Upper lobe of left lung (tissue), 6 donors: ENCODE results near the gene C7orf33. TPM values are rescaled to one million over a fixed set of nuclear protein-coding genes. Genes with fewer than 3 reads are reported as not detected.

ENCODE experiments used
- ATAC-seq, 2 donors: fragments of 200-7000 bp; cut with Tn5 transposase; one replicate each; pipeline ENCODE4 v1.9.1; 2022; ENCODE audit warnings: mild to moderate bottlenecking in 2 of 2, moderate library complexity in 2 of 2; ENCODE audit not compliant: low FRiP score in 2 of 2
- DNase-seq, 2 donors: peaks; one replicate each; pipeline ENCODE4 v3.0.0-alpha.2; 2019 to 2020
- H3K27ac ChIP-seq, 4 donors: fragments of 200-600 bp; sonication (generic); one replicate each; pipeline ENCODE4 v1.5.1; 2016 to 2019
- H3K27me3 ChIP-seq, 4 donors: fragments of 200-600 bp; sonication (generic); one replicate each; pipeline ENCODE4 v1.5.1; 2017 to 2019
- H3K36me3 ChIP-seq, 4 donors: fragments of 200-600 bp; sonication (generic); one replicate each; pipeline ENCODE4 v1.5.1; 2016 to 2019
- H3K4me1 ChIP-seq, 4 donors: fragments of 200-600 bp; sonication (generic); one replicate each; pipeline ENCODE4 v1.5.1; 2018 to 2019
- H3K4me3 ChIP-seq, 4 donors: fragments of 200-600 bp; sonication (generic); one replicate each; pipeline ENCODE4 v1.5.1; 2017 to 2019; ENCODE audit warnings: mild to moderate bottlenecking in 2 of 4, moderate library complexity in 1 of 4
- H3K9me3 ChIP-seq, 4 donors: fragments of 200-600 bp; sonication (generic); one replicate each; pipeline ENCODE4 v1.5.1; 2018 to 2019
- EP300 ChIP-seq, 4 donors: sonication (generic); formaldehyde crosslinking; IDR thresholded peaks; one replicate each; pipeline ENCODE4 v1.5.1; 2017; ENCODE audit warnings: antibody characterized with exemption in 4 of 4, control low read depth in 2 of 4
- POLR2A ChIP-seq, 4 donors: fragments of 450-650 bp; IDR thresholded peaks; one replicate each; pipeline ENCODE4 v1.5.1; 2016 to 2017; ENCODE audit warnings: antibody characterized with exemption in 4 of 4, mild to moderate bottlenecking in 2 of 4
- POLR2AphosphoS5 ChIP-seq, 2 donors: sonication (generic); formaldehyde crosslinking; IDR thresholded peaks; one replicate each; pipeline ENCODE4 v1.5.1; 2017; ENCODE audit warnings: antibody characterized with exemption in 2 of 2
- WGBS, 2 donors: methylation state at CpG; one replicate each; pipeline ENCODE4 v1.1.5; 2017 to 2018; 5-methylcytosine and 5-hydroxymethylcytosine counted together
- total RNA-seq, 6 donors: library from RNA; depleted of rRNA in 4 of 6; stranded (reverse); fragments of >200 nt in 4 of 6; gene quantifications; one replicate each; pipeline versions ENCODE4 v1.1.0 to v1.2.1, GENCODE V29; 2016 to 2021
- TF ChIP-seq, protein P1 (sequence below), 6 experiments: fragments of 450-650 bp in 4 of 6; fragments of 200-600 bp in 2 of 6; sonication (generic) in 2 of 6; IDR thresholded peaks; one replicate each; pipeline ENCODE4 v1.5.1; 2016 to 2019; ENCODE audit warnings: antibody characterized with exemption in 6 of 6
- donor health status: DM: no; HTN: no; CAD: no; lungs with moderate emphysema.
- donor health status: DM: no; HTN: yes; CAD: no; lungs with severe emphysema.

Gene C7orf33
- total RNA-seq, 6 donors from 2014 or later: not detected

- H3K4me3 ChIP-seq: no peak overlapping the region
- WGBS, 2 donors: 93 to 95% methylated on average over 8 of the region's 8 CpGs
- ATAC-seq: no peak
These were observed 43.7 kb upstream of the C7orf33 start for GRCh38 chr7:148546857-148547256.

GRCh38 chr7:148547951-148548350 lies 42.6 kb upstream of the C7orf33 start:
- H3K27me3 ChIP-seq: no peaks in the 10 kb centered on the region
- TF ChIP-seq, protein P1, sequence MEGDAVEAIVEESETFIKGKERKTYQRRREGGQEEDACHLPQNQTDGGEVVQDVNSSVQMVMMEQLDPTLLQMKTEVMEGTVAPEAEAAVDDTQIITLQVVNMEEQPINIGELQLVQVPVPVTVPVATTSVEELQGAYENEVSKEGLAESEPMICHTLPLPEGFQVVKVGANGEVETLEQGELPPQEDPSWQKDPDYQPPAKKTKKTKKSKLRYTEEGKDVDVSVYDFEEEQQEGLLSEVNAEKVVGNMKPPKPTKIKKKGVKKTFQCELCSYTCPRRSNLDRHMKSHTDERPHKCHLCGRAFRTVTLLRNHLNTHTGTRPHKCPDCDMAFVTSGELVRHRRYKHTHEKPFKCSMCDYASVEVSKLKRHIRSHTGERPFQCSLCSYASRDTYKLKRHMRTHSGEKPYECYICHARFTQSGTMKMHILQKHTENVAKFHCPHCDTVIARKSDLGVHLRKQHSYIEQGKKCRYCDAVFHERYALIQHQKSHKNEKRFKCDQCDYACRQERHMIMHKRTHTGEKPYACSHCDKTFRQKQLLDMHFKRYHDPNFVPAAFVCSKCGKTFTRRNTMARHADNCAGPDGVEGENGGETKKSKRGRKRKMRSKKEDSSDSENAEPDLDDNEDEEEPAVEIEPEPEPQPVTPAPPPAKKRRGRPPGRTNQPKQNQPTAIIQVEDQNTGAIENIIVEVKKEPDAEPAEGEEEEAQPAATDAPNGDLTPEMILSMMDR (IDR thresholded peaks at IDR 0.05): no peak
- TF ChIP-seq POLR2A (IDR thresholded peaks at IDR 0.05): no peak
- H3K36me3 ChIP-seq: no peaks in the 10 kb centered on the region
- no peaks in the 10 kb centered on the region for H3K4me1 ChIP-seq
- WGBS, 2 donors: 67 to 77% methylated on average over 5 of the region's 5 CpGs
- no peak overlapping the region for H3K4me3 ChIP-seq
- DNase-seq (no peak), ATAC-seq (no peak)
- peaks cover 0 to 4% (median 0%) of the 10 kb centered on the region in 4 donors for H3K9me3 ChIP-seq
- no peak overlapping the region for H3K27ac ChIP-seq

More at GRCh38 chr7:148546857-148547256, 43.7 kb upstream of the C7orf33 start:
- no peak overlapping the region for H3K27ac ChIP-seq
- peak in 1 of 2 donors; percentile 24 for DNase-seq
- peaks cover 0 to 4% (median 0%) of the 10 kb centered on the region in 4 donors for H3K9me3 ChIP-seq
- no peaks in the 10 kb centered on the region for H3K27me3 ChIP-seq
- no peaks in the 10 kb centered on the region for H3K36me3 ChIP-seq
- H3K4me1 ChIP-seq: no peaks in the 10 kb centered on the region
- TF ChIP-seq POLR2A (IDR thresholded peaks at IDR 0.05): no peak

DNA sequence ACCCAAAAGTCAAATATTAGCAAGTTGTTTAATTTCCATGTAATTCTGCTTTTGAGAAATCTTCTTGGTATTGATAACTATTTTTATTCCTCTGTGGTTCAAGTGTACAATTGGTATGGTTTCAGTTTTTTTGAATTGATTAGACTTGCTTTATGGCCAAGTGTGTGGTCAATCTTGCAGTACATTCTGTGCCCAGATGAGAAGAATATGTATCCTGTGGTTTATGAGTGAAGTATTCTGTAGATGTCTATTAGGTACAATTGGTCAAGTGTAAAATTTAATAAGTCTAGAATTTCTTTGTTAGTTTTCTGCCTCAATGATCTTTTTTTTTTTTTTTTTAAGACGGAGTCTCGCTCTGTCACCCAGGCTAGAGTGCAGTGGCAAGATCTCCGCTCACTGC lies 36.6 kb upstream of the C7orf33 start:
- 98 to 100% methylated on average over 3 of the region's 3 CpGs for WGBS, 2 donors
- Histone ChIP-seq H3K4me3 (no peak overlapping the region), H3K27ac (no peak overlapping the region), H3K36me3 (no peaks in the 10 kb centered on the region), H3K9me3 (peaks cover 0 to 4% (median 0%) of the 10 kb centered on the region in 4 donors), H3K4me1 (no peaks in the 10 kb centered on the region), H3K27me3 (no peaks in the 10 kb centered on the region)
- no peak for TF ChIP-seq EP300 (IDR thresholded peaks at IDR 0.05)
- TF ChIP-seq POLR2AphosphoS5 (IDR thresholded peaks at IDR 0.05): no peak
- TF ChIP-seq, protein P1 (IDR thresholded peaks at IDR 0.05): no peak
- TF ChIP-seq POLR2A (IDR thresholded peaks at IDR 0.05): no peak
- ATAC-seq (no peak), DNase-seq (no peak)

DNA sequence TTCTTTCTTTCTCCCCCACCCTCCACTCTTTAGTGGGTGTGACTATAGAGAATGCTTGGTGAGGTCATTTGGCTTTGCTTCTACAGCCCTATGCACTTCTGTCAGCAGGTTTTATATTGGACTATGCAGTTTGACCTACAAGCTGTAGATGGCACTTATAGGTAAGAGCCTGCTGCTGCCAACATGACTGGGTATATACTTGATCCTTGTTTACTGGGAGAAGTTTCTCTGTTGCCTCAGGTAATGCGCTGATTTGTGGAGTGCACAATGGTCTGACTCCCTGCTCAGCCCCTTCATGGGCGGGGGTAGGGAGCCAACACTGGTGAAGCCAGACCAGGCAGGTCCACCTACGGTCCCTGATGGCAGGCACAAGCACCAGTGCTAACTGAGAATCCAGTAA lies 33.7 kb upstream of the C7orf33 start:
- TF ChIP-seq, protein P1 (IDR thresholded peaks at IDR 0.05): peak in 1 of 6 experiments; percentile 8
- no peak for TF ChIP-seq POLR2A (IDR thresholded peaks at IDR 0.05)
- Histone ChIP-seq H3K4me3 (no peak overlapping the region), H3K27ac (no peak overlapping the region), H3K36me3 (no peaks in the 10 kb centered on the region), H3K27me3 (no peaks in the 10 kb centered on the region), H3K9me3 (no peaks in the 10 kb centered on the region), H3K4me1 (no peaks in the 10 kb centered on the region)
- WGBS, 2 donors: 56 to 61% methylated on average over 2 to 3 of the region's 3 CpGs
- DNase-seq (peak in 1 of 2 donors; percentile 25), ATAC-seq (no peak)

GRCh38 chr7:148558914-148559313 lies 31.7 kb upstream of the C7orf33 start:
- no peaks in the 10 kb centered on the region for H3K36me3 ChIP-seq
- no peak for TF ChIP-seq POLR2AphosphoS5 (IDR thresholded peaks at IDR 0.05)
- TF ChIP-seq EP300 (IDR thresholded peaks at IDR 0.05): no peak
- TF ChIP-seq, protein P1 (IDR thresholded peaks at IDR 0.05): no peak
- no peak for TF ChIP-seq POLR2A (IDR thresholded peaks at IDR 0.05)
- no peaks in the 10 kb centered on the region for H3K9me3 ChIP-seq
- no peak overlapping the region for H3K4me3 ChIP-seq
- H3K4me1 ChIP-seq: peaks cover 0 to 5% (median 0%) of the 10 kb centered on the region in 4 donors
- H3K27ac ChIP-seq: no peak overlapping the region
- DNase-seq: no peak
- H3K27me3 ChIP-seq: no peaks in the 10 kb centered on the region
- ATAC-seq: no peak
- WGBS, 2 donors: 83 to 95% methylated on average over 1 of the region's 1 CpG
